K562 (cell line): Measurements from ENCODE around the gene GOPC. TPM values are rescaled to one million over a fixed set of nuclear protein-coding genes. Genes with fewer than 3 reads are reported as not detected.

Source experiments
- BRF1 ChIP-seq: IDR thresholded peaks from 3 replicates; pipeline ENCODE4 v1.6.1; 2011; ENCODE audit warnings: borderline replicate concordance, mild to moderate bottlenecking; ENCODE audit not compliant: insufficient read length; ENCODE audit errors: extremely low read depth
- C11orf30 ChIP-seq: fragments of 450-650 bp; IDR thresholded peaks from 2 replicates; pipeline ENCODE4 v1.6.1; 2016; ENCODE audit warnings: low read depth, mild to moderate bottlenecking
- CBFA2T2 ChIP-seq: fragments of 450-650 bp; conservative IDR thresholded peaks from 2 replicates; pipeline ENCODE4 v1.6.1; 2017; ENCODE audit warnings: mild to moderate bottlenecking
- CBX2 ChIP-seq: fragments of 200-600 bp; sonication (generic); IDR thresholded peaks from one replicate; pipeline ENCODE4 v1.6.1; 2012; ENCODE audit warnings: mild to moderate bottlenecking, low read length, inconsistent platforms; ENCODE audit not compliant: insufficient read depth, poor library complexity, severe bottlenecking
- CHD4 ChIP-seq: fragments of 200-600 bp; sonication (generic); IDR thresholded peaks from 3 replicates; pipeline ENCODE4 v1.6.1; 2012; ENCODE audit warnings: low read depth, mild to moderate bottlenecking, mixed read lengths, low read length, inconsistent platforms; ENCODE audit not compliant: insufficient read depth, insufficient replicate concordance, poor library complexity, severe bottlenecking
- CREBBP ChIP-seq: IDR thresholded peaks from one replicate; pipeline ENCODE4 v1.6.1; 2012; ENCODE audit warnings: low read depth, mild to moderate bottlenecking, control low read depth, inconsistent platforms, low read length
- DNMT1 ChIP-seq: fragments of 450-650 bp; IDR thresholded peaks from 2 replicates; pipeline ENCODE4 v1.6.1; 2016; ENCODE audit warnings: antibody characterized with exemption, mild to moderate bottlenecking
- FUS ChIP-seq: fragments of 200-400 bp; formaldehyde crosslinking; optimal IDR thresholded peaks from 2 replicates; pipeline ENCODE3; 2017; ENCODE audit warnings: low read depth, low read length
- GATA2 ChIP-seq: sonication (generic); formaldehyde crosslinking; IDR thresholded peaks from 2 replicates; pipeline ENCODE4 v1.4.0; 2020; ENCODE audit warnings: mild to moderate bottlenecking, missing genetic modification reagents
- LARP7 ChIP-seq: fragments of 450-650 bp; IDR thresholded peaks from 2 replicates; pipeline ENCODE4 v1.6.1; 2016
- MAZ ChIP-seq, 2 experiments: fragments of 450-650 bp in 1 of 2; sonication (generic) in 1 of 2; formaldehyde crosslinking; IDR thresholded peaks in 1 of 2; conservative IDR thresholded peaks in 1 of 2; 2 replicates each; pipeline versions ENCODE4 v1.4.0 to v1.5.0; 2020; ENCODE audit warnings: mild to moderate bottlenecking in 1 of 2, missing genetic modification reagents in 1 of 2
- NONO ChIP-seq, 2 experiments: fragments of 200-400 bp in 1 of 2; fragments of 450-650 bp in 1 of 2; formaldehyde crosslinking in 1 of 2; IDR thresholded peaks; 2 replicates each; pipeline ENCODE4 v1.6.1; 2017; ENCODE audit warnings: low read depth in 2 of 2, mild to moderate bottlenecking in 2 of 2, moderate library complexity in 2 of 2, low read length in 1 of 2
- PTTG1 ChIP-seq: fragments of 450-650 bp; IDR thresholded peaks from 2 replicates; pipeline ENCODE4 v1.6.1; 2016; ENCODE audit warnings: low read depth, mild to moderate bottlenecking, missing genetic modification characterization, missing compliant biosample characterization
- SRSF7 ChIP-seq: fragments of 200-400 bp; formaldehyde crosslinking; optimal IDR thresholded peaks from 2 replicates; pipeline ENCODE3; 2017; ENCODE audit warnings: mild to moderate bottlenecking, low read depth, low read length
- STAG1 ChIP-seq: sonication (generic); formaldehyde crosslinking; IDR thresholded peaks from 2 replicates; pipeline ENCODE4 v1.5.0; 2020; ENCODE audit warnings: missing genetic modification reagents, borderline replicate concordance
- TCF7L2 ChIP-seq: fragments of 150-350 bp; IDR thresholded peaks from 2 replicates; pipeline ENCODE4 v1.6.1; 2016; ENCODE audit warnings: low read depth, mild to moderate bottlenecking, low read length, moderate library complexity
- TEAD2 ChIP-seq: fragments of 450-650 bp; IDR thresholded peaks from 2 replicates; pipeline ENCODE4 v1.6.1; 2016; ENCODE audit warnings: missing genetic modification characterization, control low read depth, missing compliant biosample characterization
- TOE1 ChIP-seq, 2 experiments: fragments of 450-650 bp in 1 of 2; sonication (generic) in 1 of 2; formaldehyde crosslinking in 1 of 2; IDR thresholded peaks; 2 replicates each; pipeline versions ENCODE4 v1.7.1 to v1.8.0; 2016 to 2022; ENCODE audit warnings: borderline replicate concordance in 2 of 2, mild to moderate bottlenecking in 2 of 2, antibody characterized with exemption in 1 of 2, inconsistent platforms in 1 of 2, low read depth in 1 of 2, missing genetic modification reagents in 1 of 2, moderate library complexity in 1 of 2
- ZFX ChIP-seq: sonication (generic); formaldehyde crosslinking; IDR thresholded peaks from 2 replicates; pipeline ENCODE4 v1.8.0; 2022; ENCODE audit warnings: mild to moderate bottlenecking, missing genetic modification reagents, moderate library complexity
- ZNF586 ChIP-seq: fragments of 450-650 bp; formaldehyde crosslinking; conservative IDR thresholded peaks from 2 replicates; pipeline ENCODE4 v1.4.0; 2020; ENCODE audit warnings: mild to moderate bottlenecking, moderate library complexity
- ZNF644 ChIP-seq: fragments of 200-800 bp; sonication (Bioruptor generic); IDR thresholded peaks from 2 replicates; pipeline ENCODE4 v1.6.1; 2016; ENCODE audit warnings: low read depth, missing genetic modification characterization, missing compliant biosample characterization
- ZNF76 ChIP-seq: fragments of 250-450 bp; sonication (Bioruptor Pico); IDR thresholded peaks from 2 replicates; pipeline ENCODE4 v1.4.0; 2020; ENCODE audit warnings: mild to moderate bottlenecking, moderate library complexity, borderline replicate concordance
- polyA plus RNA-seq, 8 experiments: library from polyadenylated mRNA; depleted of rRNA in 4 of 8; stranded (reverse) in 5 of 8; unstranded in 3 of 8; fragments of >200 nt; fragmentation: Nextera tagmentation in 2 of 8; fragmentation: Illumina TruSeq in 1 of 8; extraction: Ambion mirVana in 2 of 8; extraction: Trizol in 1 of 8; gene quantifications; 2 replicates each; pipeline versions ENCODE4 v1.2.1 to v1.2.3, GENCODE V29; 2011 to 2014; ENCODE audit warnings: inconsistent platforms in 1 of 8, missing spikeins in 1 of 8
- total RNA-seq, 7 experiments: library from RNA; depleted of rRNA in 6 of 7; stranded (reverse); fragments of >200 nt in 6 of 7; fragmentation: Illumina TruSeq in 2 of 7; extraction: Trizol in 2 of 7; gene quantifications; 2 replicates each; pipeline versions ENCODE4 v1.2.1 to v1.2.3, GENCODE V29; 2011 to 2021; ENCODE audit warnings: low replicate concordance in 1 of 7
- TF ChIP-seq, protein P1 (sequence below): fragments of 250-450 bp; sonication (Bioruptor Pico); IDR thresholded peaks from 2 replicates; pipeline ENCODE4 v1.4.0; 2020; ENCODE audit warnings: mild to moderate bottlenecking, moderate library complexity
- TF ChIP-seq, protein P2 (sequence below): fragments of 450-650 bp; formaldehyde crosslinking; IDR thresholded peaks from 2 replicates; pipeline ENCODE4 v1.4.0; 2020; ENCODE audit warnings: mild to moderate bottlenecking, moderate library complexity

GOPC gene
- total and polyA plus RNA-seq, 9 of the 15 experiments (the other 6 are each of a cell fraction or from before 2014, with no cell fraction given) = 10.0 to 32.2 (median 25.6) TPM

DNA sequence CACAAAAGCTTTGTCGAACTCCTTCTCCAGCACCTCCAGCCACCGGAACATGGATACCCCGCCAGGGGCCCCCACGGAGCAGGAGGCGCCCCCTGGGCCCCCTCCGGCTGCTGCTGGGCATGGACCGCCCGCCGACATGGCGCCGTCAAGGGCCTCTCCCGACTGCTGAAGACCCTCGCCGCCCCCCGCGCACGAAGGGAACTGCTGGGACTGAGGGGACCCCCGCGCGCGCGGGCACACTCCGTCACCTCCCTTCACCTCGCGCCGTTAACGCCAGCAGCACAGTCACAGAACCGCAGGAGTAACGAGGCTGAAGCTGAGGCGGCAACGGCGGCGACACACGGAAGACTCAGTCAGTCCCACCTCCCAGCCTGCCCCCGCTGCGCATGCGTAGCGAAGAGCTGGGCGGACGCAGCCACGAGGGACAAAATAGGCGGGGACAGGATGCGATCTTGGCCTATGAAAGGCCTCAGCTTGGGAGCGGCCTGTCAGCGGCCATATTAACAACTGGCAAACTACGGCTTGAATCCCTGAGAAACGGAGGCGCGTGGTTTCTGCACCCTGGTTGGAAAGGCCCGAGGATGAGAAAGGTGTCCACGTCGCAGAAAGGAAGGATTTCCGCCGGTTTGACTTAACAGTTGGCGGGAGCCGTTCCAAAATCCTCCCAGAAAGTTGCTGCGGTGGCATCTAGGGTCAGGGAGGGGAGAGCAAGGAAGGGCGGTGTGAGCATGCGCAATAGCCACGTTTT is at the start of gene GOPC (continued):
- peak; percentile 71 for TF ChIP-seq TOE1 (IDR thresholded peaks at IDR 0.05; ENCODE audit: borderline replicate concordance)
- no peak for TF ChIP-seq TOE1 (CRISPR knock-in tag; IDR thresholded peaks at IDR 0.05; ENCODE audit: borderline replicate concordance, low read depth)
- no peak for TF ChIP-seq LARP7
- TF ChIP-seq ZFX = peak; percentile 95
- TF ChIP-seq, protein P1, sequence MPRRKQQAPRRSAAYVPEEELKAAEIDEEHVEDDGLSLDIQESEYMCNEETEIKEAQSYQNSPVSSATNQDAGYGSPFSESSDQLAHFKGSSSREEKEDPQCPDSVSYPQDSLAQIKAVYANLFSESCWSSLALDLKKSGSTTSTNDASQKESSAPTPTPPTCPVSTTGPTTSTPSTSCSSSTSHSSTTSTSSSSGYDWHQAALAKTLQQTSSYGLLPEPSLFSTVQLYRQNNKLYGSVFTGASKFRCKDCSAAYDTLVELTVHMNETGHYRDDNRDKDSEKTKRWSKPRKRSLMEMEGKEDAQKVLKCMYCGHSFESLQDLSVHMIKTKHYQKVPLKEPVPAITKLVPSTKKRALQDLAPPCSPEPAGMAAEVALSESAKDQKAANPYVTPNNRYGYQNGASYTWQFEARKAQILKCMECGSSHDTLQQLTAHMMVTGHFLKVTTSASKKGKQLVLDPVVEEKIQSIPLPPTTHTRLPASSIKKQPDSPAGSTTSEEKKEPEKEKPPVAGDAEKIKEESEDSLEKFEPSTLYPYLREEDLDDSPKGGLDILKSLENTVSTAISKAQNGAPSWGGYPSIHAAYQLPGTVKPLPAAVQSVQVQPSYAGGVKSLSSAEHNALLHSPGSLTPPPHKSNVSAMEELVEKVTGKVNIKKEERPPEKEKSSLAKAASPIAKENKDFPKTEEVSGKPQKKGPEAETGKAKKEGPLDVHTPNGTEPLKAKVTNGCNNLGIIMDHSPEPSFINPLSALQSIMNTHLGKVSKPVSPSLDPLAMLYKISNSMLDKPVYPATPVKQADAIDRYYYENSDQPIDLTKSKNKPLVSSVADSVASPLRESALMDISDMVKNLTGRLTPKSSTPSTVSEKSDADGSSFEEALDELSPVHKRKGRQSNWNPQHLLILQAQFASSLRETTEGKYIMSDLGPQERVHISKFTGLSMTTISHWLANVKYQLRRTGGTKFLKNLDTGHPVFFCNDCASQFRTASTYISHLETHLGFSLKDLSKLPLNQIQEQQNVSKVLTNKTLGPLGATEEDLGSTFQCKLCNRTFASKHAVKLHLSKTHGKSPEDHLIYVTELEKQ = no peak
- peak; percentile 73 to 80 for TF ChIP-seq MAZ (CRISPR knock-in tag; conservative IDR thresholded peaks at IDR 0.05 in 1 of 2, IDR thresholded peaks at IDR 0.05 in 1 of 2)
- no peak for TF ChIP-seq PTTG1 (tag)
- TF ChIP-seq ZNF586 (CRISPR knock-in tag) = no peak
- TF ChIP-seq, protein P2, sequence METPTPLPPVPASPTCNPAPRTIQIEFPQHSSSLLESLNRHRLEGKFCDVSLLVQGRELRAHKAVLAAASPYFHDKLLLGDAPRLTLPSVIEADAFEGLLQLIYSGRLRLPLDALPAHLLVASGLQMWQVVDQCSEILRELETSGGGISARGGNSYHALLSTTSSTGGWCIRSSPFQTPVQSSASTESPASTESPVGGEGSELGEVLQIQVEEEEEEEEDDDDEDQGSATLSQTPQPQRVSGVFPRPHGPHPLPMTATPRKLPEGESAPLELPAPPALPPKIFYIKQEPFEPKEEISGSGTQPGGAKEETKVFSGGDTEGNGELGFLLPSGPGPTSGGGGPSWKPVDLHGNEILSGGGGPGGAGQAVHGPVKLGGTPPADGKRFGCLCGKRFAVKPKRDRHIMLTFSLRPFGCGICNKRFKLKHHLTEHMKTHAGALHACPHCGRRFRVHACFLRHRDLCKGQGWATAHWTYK (CRISPR knock-in tag) = no peak; the same call in 1 of the 2 replicates
- TF ChIP-seq BRF1 = no peak
- no peak for TF ChIP-seq ZNF76 (CRISPR knock-in tag)
- TF ChIP-seq CBX2 = no peak
- TF ChIP-seq C11orf30 = peak; percentile 58; the same call in 1 of the 2 replicates
- TF ChIP-seq FUS = no peak
- TF ChIP-seq DNMT1 = no peak
- TF ChIP-seq NONO (IDR thresholded peaks at IDR 0.05; ENCODE audit: low read depth in 2 of 2, low read length in 1 of 2) = no peak
- no peak for TF ChIP-seq GATA2 (CRISPR knock-in tag)
- TF ChIP-seq ZNF644 = no peak
- no peak for TF ChIP-seq TCF7L2
- no peak for TF ChIP-seq STAG1 (CRISPR knock-in tag)
- no peak for TF ChIP-seq SRSF7
- no peak for TF ChIP-seq TEAD2 (tag)
- no peak for TF ChIP-seq CREBBP
- TF ChIP-seq CBFA2T2 = no peak
- no peak for TF ChIP-seq CHD4
